GM21529 (cell line): ENCODE data around the gene SERTAD4.
A peak's percentile ranks its signal among the peaks of the same experiment; 100 is the strongest.
"Not testable (repeated sequence)": the region's sequence is repeated elsewhere in the genome, so short reads cannot be mapped to it uniquely, and the experiment has no call there.

ENCODE experiments used
- ATAC-seq: cut with Tn5 transposase; IDR thresholded peaks from one replicate; pipeline ENCODE4 v1.9.1; 2021; ENCODE audit not compliant: unreplicated experiment

Gene SERTAD4

GRCh38 chr1:210257698-210258529, 25.3 kb downstream of the SERTAD4 start:
- ATAC-seq: no peak

GRCh38 chr1:210259561-210259960, 27.0 kb downstream of the SERTAD4 start:
- ATAC-seq: no peak

GRCh38 chr1:210260096-210260495, 27.5 kb downstream of the SERTAD4 start:
- ATAC-seq: no peak

- ATAC-seq: no peak
Observed at GRCh38 chr1:210262167-210262896, 29.7 kb downstream of the SERTAD4 start.

- ATAC-seq: no peak
Observed at GRCh38 chr1:210262897-210263272, 30.3 kb downstream of the SERTAD4 start.

GRCh38 chr1:210263963-210264362, 31.4 kb downstream of the SERTAD4 start:
- no peak for ATAC-seq

- ATAC-seq: no peak
Observed at GRCh38 chr1:210264496-210265380, 32.1 kb downstream of the SERTAD4 start.

GRCh38 chr1:210265392-210265955, 32.9 kb downstream of the SERTAD4 start:
- ATAC-seq: not testable (repeated sequence)

- ATAC-seq: no peak
Observed at GRCh38 chr1:210269981-210270380, 37.4 kb downstream of the SERTAD4 start.

GRCh38 chr1:210272666-210273065, 40.1 kb downstream of the SERTAD4 start:
- ATAC-seq: no peak

GRCh38 chr1:210280221-210280620, 47.6 kb downstream of the SERTAD4 start:
- no peak for ATAC-seq

GRCh38 chr1:210288116-210288515, 55.5 kb downstream of the SERTAD4 start:
- ATAC-seq: no peak

- no peak for ATAC-seq
Observed at GRCh38 chr1:210289248-210289647, 56.7 kb downstream of the SERTAD4 start.

- ATAC-seq: no peak
Observed at GRCh38 chr1:210291081-210291764, 58.6 kb downstream of the SERTAD4 start.

- no peak for ATAC-seq
Observed at GRCh38 chr1:210291786-210292230, 59.2 kb downstream of the SERTAD4 start.

- ATAC-seq: peak; percentile 62
Observed at GRCh38 chr1:210292231-210292871, 59.8 kb downstream of the SERTAD4 start.

GRCh38 chr1:210293171-210293607, 60.6 kb downstream of the SERTAD4 start:
- ATAC-seq: no peak

GRCh38 chr1:210294999-210295745, 62.6 kb downstream of the SERTAD4 start:
- no peak for ATAC-seq
